Activated B cell treated with CpG ODN at 0.5 μM for 24 hours (primary cell): ENCODE results near the gene KRT76. TPM values are rescaled to one million over a fixed set of nuclear protein-coding genes. Genes with fewer than 3 reads are reported as not detected.

Source experiments
- ATAC-seq: fragments of 200-7000 bp; cut with Tn5 transposase; one replicate; pipeline ENCODE4 v1.10.0; 2021; ENCODE audit warnings: low read depth, mild to moderate bottlenecking, moderate library complexity
- CTCF ChIA-PET: fragments of 350-600 bp; sonication (Branson Sonifier 250); formaldehyde crosslinking; loops from one replicate; lab custom pipeline; 2021; ENCODE audit warnings: antibody characterized with exemption; lab: Charles Lee
- POLR2A ChIA-PET: fragments of 350-600 bp; sonication (Branson Sonifier 250); formaldehyde crosslinking; loops from one replicate; lab custom pipeline; 2021; ENCODE audit warnings: antibody characterized with exemption; lab: Charles Lee
- DNase-seq: peaks from one replicate; pipeline ENCODE4 v3.0.0; 2022
- H3K27ac Mint-ChIP-seq: one replicate; pipeline ENCODE4 v1.8.0; 2020; ENCODE audit warnings: mixed read lengths
- H3K27me3 Mint-ChIP-seq: one replicate; pipeline ENCODE4 v1.8.0; 2021; ENCODE audit warnings: mixed read lengths
- H3K36me3 Mint-ChIP-seq: one replicate; pipeline ENCODE4 v1.8.0; 2021; ENCODE audit warnings: low read depth, mixed read lengths
- H3K4me1 Mint-ChIP-seq: one replicate; pipeline ENCODE4 v1.8.0; 2021; ENCODE audit warnings: mixed read lengths
- H3K4me3 Mint-ChIP-seq: one replicate; pipeline ENCODE4 v1.8.0; 2020; ENCODE audit warnings: mild to moderate bottlenecking, mixed read lengths
- H3K9me3 Mint-ChIP-seq: one replicate; pipeline ENCODE4 v1.8.0; 2020; ENCODE audit warnings: mixed read lengths
- CTCF ChIP-seq: fragments of 200-600 bp; IDR thresholded peaks from one replicate; pipeline ENCODE4 v1.8.0; 2022; ENCODE audit warnings: antibody characterized with exemption, mild to moderate bottlenecking
- intact Hi-C: fragments of 100-400 bp; cut with micrococcal nuclease; formaldehyde crosslinking; loops from one replicate; pipeline ENCODE4 v1.15.1; 2024
- total RNA-seq: library from RNA; stranded (reverse); gene quantifications from 2 replicates; pipeline ENCODE4 v1.2.3, GENCODE V29; 2022

Gene KRT76
- total RNA-seq, 1 donor from 2014 or later: not detected

GRCh38 chr12:52789637-52790426 lies 12.7 kb upstream of the KRT76 start:
- Mint-ChIP-seq H3K9me3 (no peaks in the 10 kb centered on the region), H3K36me3 (no peaks in the 10 kb centered on the region), H3K4me1 (no peaks in the 10 kb centered on the region), H3K27ac (no peak overlapping the region), H3K27me3 (peaks cover 32% of the 10 kb centered on the region), H3K4me3 (no peak overlapping the region)
- ChIA-PET POLR2A (no interaction called here), CTCF (no interaction called here)
- no peak for TF ChIP-seq CTCF
- intact Hi-C loops: no loop called here
- no peak for DNase-seq
- ATAC-seq: no peak

- ChIA-PET POLR2A (no interaction called here), CTCF (no interaction called here)
- H3K27me3 Mint-ChIP-seq: peaks cover 28% of the 10 kb centered on the region
- ATAC-seq (no peak), DNase-seq (no peak)
- intact Hi-C loops: no loop called here
- TF ChIP-seq CTCF: no peak
- no peaks in the 10 kb centered on the region for H3K4me1 Mint-ChIP-seq
- no peak overlapping the region for H3K4me3 Mint-ChIP-seq
- no peaks in the 10 kb centered on the region for H3K36me3 Mint-ChIP-seq
- no peak overlapping the region for H3K27ac Mint-ChIP-seq
- H3K9me3 Mint-ChIP-seq: no peaks in the 10 kb centered on the region
Observed at GRCh38 chr12:52788876-52789636, 11.9 kb upstream of the KRT76 start.

- no peak overlapping the region for H3K27ac Mint-ChIP-seq
Observed at GRCh38 chr12:52788192-52788875, 11.2 kb upstream of the KRT76 start.

GRCh38 chr12:52787324-52788191 lies 10.4 kb upstream of the KRT76 start:
- TF ChIP-seq CTCF: no peak
- ChIA-PET CTCF (no interaction called here), POLR2A (no interaction called here)
- ATAC-seq (no peak), DNase-seq (no peak)
- Mint-ChIP-seq H3K4me1 (no peaks in the 10 kb centered on the region), H3K27me3 (peaks cover 30% of the 10 kb centered on the region), H3K36me3 (no peaks in the 10 kb centered on the region), H3K4me3 (no peak overlapping the region), H3K9me3 (no peaks in the 10 kb centered on the region), H3K27ac (no peak overlapping the region)
- intact Hi-C loops: no loop called here

More at GRCh38 chr12:52788192-52788875, 11.2 kb upstream of the KRT76 start:
- ChIA-PET POLR2A (no interaction called here), CTCF (no interaction called here)
- TF ChIP-seq CTCF: no peak
- ATAC-seq (no peak), DNase-seq (no peak)
- intact Hi-C loops: no loop called here
- Mint-ChIP-seq H3K36me3 (no peaks in the 10 kb centered on the region), H3K9me3 (no peaks in the 10 kb centered on the region), H3K4me3 (no peak overlapping the region), H3K27me3 (peaks cover 30% of the 10 kb centered on the region), H3K4me1 (no peaks in the 10 kb centered on the region)
